ENCODE results near the gene TMEM60.

DNA sequence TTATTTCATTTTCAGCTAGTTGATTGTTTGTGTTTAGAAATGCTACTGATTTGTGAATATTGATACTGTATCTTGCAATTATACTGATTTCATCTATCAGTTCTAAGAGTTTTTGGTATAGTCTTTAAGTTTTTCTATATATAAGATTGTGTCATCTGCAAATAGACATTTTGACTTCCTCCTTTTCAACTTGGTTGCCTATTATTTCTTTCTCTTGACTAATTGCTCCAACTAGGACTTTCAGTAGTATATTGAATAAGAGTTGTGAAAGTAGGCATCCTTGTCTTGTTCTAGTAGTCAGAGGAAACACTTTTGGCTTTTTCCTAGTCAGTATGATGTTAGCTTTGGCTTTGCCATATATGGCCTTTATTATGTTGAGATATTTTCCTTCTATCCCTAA is 20.8 kb upstream of the TMEM60 start:
- TF ChIP-seq RAD21 (IDR thresholded peaks at IDR 0.05; ENCODE audit: low read depth) (no peak), TEAD4 (IDR thresholded peaks at IDR 0.05) (no peak), TCF12 (IDR thresholded peaks at IDR 0.05; ENCODE audit: low read depth) (no peak), EGR1 (IDR thresholded peaks at IDR 0.05) (no peak)
- TF ChIP-seq, protein P1, sequence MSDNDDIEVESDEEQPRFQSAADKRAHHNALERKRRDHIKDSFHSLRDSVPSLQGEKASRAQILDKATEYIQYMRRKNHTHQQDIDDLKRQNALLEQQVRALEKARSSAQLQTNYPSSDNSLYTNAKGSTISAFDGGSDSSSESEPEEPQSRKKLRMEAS (IDR thresholded peaks at IDR 0.05): no peak
